HG03045 (cell line): ENCODE results near the gene ZNF484.
"Not testable (repeated sequence)": the region's sequence is repeated elsewhere in the genome, so short reads cannot be mapped to it uniquely, and the experiment has no call there.

Source experiments
- ATAC-seq: cut with Tn5 transposase; IDR thresholded peaks from one replicate; pipeline ENCODE4 v1.9.1; 2021; ENCODE audit warnings: mild to moderate bottlenecking, moderate library complexity; ENCODE audit not compliant: unreplicated experiment

The ZNF484 gene

DNA sequence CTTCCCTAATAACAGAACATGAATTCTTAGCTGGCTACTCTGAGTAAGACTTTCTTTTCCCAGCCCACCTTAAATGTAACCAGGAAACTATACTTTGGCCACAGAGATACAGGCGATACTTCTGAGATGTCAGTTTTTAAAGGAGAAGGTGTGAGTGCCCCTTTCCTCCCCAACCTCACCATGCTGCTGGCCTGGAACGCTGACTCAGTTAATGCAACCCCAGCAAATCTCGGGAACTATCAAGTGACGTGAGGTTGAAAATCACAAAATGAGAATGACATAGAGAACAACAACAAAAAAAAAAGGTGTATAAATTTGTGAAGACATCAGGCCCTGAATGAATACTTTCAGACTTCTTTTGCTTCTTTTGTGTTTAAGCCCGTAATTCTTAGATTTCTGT is 13.7 kb downstream of the ZNF484 start:
- no peak for ATAC-seq

DNA sequence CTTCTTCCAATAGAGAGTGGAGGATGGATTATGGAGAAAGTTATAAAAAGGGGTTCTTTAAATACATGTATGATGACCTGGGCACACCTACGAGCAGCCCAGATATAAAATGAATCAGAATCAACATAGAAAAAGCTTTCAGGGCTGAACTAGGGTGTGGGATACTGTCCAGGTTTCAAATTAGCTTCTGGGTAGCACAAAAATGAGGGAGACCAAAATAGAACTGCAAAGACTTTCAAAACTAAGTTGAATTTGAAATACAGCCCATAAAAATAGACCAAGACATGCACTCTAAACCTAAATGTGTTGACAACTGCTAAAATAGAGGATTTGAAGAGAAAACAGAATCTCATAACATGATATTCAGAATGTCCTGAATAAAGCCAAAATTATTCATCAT is 17.0 kb downstream of the ZNF484 start:
- no peak for ATAC-seq

DNA sequence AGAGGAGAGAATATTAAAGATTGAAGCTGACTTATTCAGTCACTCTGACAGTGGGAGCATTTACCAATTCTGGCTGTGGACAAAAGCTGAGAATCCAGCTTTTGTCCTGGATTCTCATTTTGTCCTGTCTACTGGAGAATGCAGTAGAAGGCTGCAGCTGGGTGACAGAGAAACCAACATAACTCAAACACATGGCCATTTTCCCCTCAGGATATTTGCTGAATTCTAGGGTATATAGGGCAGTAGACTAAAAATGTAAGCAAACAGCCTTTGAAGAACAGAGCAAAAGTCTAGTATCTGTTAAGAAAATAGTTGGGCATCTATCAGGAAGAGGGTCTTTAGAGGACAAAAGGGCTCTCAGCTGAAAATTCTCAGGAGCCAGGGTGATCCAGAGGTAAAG is 20.6 kb downstream of the ZNF484 start:
- ATAC-seq, result no peak

DNA sequence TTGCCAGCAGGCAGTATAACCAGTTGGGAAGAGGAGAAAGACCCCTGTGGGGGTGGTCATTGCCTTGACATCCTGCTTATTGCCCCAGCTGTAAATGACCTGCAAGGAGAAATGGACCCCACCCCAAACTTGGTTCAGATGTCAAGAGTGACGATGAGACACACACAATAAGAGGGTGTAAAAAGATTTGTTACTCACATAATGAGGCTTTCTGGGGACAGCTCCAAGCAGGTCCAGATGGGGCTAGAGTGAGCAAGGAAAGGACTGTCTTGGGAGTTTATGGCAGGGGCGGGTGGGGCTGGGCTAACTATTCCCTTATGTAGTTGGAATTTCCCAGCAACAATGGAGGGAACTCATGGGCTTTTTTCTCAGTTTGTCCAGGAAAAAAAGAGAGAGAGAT is 24.1 kb downstream of the ZNF484 start:
- ATAC-seq, result no peak

DNA sequence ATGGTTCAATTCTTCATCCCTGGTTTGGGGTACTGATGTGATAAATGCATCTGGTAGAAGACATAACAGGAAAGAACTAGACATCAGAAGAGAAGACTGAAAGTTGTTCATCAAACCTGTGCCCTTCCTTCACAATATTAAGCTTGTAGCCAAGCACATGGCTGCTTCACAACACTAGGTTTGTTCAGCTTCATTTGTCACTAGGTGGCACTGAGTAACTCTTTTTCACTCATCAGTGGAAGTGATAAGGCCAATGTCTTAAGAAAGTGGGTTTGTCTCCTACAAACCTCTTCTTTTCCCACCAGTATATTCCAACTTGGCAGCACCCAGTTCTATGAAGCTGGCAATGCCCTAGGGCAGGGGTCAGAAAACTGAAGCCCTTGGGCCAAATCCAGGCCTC is 26.9 kb downstream of the ZNF484 start:
- ATAC-seq, result no peak

DNA sequence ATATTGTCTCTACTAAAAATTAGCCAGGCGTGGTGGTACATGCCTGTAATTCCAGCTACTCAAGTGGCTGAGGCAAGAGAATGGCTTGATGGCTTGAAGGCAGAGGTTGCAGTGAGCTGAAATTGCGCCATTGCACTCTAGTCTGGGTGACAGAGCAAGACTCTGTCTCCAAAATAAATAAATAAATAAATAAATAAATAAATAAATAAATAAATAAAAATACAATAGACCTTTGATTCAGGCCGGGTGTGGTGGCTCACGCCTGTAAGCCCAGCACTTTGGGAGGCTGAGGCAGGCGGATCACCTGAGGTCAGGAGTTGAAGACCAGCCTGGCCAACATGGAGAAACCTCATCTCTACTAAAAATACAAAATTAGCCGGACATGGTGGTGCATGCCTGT is 29.1 kb downstream of the ZNF484 start:
- not testable (repeated sequence) for ATAC-seq

DNA sequence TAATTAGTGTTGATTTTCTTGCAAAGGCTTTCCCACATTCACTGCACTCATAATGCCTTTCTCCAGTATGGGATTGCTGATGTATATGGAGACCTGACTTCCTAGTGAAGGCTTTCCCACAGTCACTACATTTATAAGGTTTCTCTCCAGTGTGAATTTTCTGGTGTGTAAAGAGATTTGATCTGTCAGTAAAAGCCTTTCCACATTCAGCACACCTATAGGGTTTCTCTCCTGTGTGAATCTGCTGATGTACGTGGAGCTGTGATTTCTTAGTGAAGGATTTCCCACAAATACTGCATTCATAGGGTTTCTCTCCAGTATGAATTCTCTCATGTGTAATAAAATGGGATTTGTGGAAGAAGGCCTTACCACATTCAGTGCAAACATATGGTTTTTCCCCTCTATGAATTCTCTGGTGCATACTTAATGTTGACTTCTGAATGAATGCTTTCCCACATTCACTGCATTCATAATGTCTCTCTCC is 31.1 kb downstream of the ZNF484 start:
- ATAC-seq, result no peak

DNA sequence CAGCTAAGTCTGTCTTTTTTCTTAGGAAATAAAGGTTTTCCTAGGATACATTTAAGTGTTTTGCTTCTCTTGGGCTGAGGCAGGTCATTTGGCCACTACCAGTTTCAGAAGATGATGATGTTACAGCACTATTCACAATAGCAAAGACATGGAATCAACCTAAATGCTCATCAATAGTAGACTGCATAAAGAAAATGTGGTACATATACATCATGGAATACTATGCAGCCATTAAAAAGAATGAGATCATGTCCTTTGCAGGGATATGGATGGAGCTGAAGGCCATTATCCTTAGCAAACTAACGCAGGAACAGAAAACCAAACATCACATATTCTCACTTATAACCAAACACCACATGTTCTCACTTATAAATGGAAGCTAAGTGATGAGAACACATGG is 39.4 kb downstream of the ZNF484 start:
- not testable (repeated sequence) for ATAC-seq

DNA sequence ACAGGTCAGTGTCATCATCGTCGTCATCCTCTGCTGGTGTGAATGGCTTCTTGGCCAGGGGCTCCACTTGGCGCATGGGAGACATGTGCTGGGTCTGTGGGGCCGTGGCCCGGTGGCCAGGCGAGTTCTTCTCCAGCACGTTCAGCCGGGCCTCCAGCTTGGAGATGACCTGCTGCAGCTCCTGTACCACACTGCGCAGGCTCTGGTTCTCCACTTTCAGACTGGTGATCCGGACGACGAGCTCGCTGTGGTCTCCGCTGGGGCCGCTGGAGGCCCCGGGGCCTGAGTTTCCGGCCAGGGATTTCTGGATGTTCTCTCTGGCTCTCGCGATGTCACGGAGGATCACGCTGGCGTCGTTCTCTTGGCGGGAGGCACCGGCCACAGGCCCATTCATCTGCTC is 40.6 kb downstream of the ZNF484 start:
- no peak for ATAC-seq

DNA sequence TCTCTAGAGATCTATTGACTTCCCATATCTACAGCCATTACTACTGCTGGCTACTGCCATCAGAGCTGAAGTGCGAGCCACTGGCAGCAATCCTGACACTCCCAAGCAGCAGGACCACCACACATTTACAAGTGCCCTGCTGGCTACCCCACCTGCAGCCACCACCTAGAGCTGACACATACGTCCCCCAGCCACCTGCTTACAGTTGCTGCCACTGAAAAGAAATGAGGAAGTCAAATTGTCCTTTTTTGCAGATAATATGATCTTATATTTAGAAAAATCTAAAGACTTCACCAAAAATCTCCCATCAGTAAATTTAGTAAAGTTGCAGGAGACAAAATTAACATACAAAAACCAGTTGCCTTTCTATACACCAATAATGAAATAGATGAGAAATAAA is 48.4 kb downstream of the ZNF484 start:
- ATAC-seq, result no peak

DNA sequence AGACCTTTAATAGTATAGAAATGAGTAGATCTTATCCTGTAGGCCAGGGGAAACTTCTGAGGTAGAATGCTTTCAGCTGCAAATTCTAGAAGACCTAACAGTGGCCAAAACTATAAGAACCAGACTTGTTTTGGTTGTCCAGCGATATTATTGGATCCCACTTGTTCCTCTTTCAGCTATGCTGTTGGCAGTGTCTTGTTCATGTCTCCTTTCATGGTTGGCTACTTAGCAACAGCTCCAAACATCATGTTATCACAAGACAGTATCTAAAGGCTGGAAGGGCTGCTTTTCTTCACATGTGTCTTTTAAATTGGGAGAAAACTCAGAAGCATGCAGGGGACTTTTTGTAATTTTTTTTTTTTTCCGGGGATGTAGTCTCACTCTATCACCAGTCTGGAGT is 52.8 kb downstream of the ZNF484 start:
- not testable (repeated sequence) for ATAC-seq

DNA sequence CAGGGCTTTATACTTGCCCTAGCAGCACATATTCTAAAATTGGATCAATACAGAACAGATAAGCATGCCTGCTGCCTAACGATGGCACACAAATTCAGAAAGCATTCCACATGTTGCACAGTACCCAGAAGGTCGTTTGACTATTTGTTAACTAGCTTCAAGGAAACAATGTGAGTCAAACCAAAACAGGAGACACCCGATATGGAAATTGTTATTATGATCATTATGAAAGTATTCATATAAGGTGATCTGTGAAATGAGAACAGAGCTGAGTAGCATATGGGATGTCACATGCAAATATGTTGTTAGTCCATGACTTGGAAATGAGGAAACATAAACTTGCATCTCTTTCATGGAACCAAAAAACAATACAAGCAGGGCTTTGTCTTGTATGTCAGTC is 56.9 kb downstream of the ZNF484 start:
- no peak for ATAC-seq

DNA sequence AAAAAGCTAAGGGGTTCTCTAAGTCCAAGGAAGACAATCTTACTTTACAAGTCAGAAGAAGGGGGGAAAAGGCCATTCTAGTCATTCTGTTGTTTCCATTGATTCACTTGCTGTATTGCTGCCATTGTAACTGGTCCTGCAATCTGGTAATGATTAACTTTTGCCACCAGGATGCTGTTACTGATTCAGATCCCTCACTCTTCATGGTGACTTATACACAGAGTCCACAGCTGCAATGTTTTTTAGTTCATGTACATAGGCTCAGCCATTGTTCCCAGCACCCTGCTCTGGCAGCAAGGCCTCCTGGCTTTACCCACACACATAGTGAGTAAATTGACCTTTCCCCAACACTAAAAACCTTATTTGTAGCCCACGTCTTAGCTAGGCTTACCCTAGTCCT is 57.9 kb downstream of the ZNF484 start:
- not testable (repeated sequence) for ATAC-seq

DNA sequence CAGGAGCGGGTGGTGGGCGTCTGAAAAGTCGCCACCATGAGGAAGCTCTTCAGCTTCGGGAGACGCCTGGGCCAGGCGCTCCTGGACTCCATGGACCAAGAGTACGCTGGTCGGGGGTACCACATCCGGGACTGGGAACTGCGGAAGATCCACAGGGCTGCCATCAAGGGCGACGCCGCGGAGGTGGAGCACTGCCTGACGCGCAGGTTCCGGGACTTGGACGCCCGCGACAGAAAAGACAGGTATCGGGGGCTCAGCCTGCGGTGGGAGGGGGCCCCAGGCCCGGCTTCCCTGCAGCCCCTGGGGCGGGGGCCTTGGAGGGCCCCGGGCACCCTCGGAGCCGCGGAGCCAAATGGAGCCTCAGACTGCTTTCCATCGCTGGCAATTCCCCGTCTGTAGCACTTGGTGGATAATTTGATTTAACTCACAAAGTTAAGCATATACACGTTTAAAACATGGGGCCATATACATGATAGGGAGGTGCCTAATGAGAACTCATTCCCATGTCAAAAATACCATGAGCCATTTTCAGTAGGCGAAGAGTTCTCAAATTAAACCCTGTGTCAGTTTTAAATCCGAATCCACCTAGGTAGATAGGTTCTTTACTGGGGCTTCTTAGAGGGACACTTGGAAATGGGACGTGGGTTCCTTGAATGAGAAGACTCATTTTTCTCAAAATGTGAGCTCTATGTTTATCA is 68.1 kb downstream of the ZNF484 start:
- not testable (repeated sequence) for ATAC-seq

DNA sequence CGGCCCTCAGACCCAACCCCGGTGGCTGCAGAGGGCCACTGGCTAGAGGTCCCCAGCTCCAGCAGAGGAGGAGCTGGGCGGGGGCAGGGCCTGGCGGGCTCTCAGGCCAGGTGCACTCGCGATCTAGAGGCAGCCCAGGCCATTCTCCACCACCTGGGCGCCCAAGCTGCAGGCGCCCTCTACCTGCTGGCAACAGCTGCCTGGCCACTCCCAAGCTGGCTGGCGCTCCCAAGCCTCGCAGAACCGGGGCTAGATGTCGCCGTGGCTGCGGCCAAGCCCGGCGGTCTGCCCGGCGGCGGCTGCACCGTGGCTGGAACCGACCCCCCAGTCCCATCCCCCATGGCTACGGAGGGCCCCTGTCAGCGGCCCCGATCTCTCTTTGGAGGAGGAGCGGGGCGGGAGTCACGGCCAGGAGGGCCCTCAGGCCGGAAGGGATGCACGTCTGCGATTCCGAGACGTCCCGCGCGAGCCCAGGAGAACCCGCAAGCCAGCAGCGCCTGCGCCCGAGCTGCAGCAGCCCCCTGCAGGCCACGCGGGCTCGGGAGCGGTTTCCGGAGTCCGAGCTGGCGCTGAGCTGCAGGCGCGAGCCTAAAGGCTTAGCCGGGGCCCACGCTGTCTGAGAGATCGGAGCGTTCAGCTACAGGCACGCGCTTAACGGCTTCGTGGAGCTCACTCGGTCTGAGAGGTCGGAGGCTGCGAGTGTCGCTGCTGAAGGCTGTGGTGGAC is 68.9 kb downstream of the ZNF484 start:
- ATAC-seq, result no peak

DNA sequence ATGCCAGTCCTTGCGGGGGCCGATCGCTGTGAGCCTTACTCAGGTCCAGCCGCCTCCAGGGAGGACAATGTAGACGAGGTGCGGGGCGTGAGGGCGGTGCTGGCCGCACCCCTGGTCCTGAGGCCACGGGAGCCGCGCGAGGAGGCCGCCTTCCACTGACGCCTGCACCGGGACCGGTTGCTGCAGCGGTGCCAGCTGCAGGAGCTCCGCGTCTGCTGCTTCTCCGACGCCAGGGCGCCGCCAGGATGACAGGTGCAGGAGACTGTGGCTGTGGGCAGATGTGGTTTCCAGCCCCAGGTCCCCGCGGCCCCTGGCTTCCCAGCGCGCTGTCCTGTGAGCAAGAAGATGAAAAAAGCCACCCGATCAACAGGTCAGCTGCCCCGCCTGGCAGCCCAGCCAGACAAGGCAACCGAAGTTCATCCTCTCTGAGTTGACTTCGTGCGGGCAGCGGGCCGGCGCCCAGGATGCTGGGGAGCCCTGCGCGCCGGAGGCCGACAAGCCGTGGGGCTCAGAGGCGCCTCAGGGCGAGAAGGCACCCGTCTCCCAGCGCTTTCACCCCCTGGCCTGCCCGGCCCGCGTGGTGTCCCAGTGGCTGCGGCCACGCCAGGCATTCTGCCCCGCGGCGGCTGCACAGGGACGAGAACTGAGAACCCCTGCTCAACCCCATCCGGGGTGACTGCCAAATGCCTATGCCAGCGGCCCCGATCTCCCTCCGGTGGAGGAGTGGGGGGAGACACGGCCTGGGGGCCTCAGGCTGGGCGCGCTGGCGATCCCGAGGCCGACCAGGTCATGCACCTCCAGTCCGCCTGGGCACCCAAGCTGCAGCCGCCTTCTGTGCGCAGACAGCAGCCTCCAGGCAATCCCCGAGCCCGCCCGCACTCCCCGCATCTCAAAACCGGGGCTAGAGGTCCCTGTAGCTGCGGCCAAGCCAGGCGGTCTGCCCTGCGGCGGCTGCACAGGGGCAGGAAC is 69.8 kb downstream of the ZNF484 start:
- ATAC-seq, result no peak

DNA sequence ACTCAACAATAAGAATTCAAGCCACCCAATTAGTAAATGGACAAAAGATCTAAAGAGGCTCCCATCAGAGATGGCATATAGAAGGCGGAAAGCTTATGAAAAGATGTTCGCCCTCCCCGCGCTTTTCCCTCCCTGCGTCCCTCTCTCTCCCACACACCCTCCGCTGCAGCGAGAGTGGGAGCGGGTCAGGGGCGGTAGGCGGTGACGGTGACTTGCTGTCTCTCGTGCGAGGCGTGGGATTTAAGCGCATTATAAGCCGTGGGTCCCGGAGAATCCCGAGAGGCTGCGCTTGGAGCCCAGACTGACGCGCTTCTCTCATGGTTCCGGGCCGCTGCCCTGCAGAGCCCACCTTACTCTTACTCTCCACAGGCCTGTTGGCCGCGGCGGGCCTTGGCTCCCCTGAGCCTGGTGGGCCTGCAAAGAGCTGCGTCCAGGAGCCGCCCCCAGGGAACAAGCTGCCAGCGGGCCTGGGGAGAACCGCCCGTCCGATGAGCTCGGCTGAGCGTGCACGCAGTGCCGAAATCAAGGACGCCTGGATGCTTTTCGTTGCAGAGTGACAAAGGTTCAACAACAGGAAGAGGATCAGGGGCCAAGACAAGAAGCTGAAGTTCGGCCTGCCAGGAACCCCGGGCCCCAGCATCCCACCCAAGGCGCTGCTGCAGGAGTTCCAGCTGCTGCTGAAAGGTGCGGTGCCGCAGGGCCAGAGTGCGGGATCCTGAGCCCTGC is 70.6 kb downstream of the ZNF484 start:
- ATAC-seq, result no peak

DNA sequence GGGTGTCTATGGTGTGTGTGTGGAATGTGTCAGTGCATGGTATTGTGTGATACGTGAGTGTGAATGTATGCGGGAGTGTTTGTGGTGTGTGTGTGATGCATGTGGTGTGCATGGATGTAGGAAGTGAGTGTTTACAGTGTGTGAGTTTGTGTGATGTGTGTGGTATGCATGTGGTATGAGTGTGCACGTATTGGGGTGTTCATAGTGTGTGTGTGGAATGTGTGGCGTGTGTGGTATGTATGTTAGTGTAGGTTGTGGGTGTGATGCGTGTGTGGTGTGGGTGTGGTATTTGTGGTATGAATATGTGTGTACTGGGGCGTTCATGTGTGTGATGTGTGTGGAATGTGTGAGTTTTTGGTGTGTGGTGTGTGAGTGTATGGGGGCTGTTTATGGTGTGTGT is 73.1 kb downstream of the ZNF484 start:
- no peak for ATAC-seq

DNA sequence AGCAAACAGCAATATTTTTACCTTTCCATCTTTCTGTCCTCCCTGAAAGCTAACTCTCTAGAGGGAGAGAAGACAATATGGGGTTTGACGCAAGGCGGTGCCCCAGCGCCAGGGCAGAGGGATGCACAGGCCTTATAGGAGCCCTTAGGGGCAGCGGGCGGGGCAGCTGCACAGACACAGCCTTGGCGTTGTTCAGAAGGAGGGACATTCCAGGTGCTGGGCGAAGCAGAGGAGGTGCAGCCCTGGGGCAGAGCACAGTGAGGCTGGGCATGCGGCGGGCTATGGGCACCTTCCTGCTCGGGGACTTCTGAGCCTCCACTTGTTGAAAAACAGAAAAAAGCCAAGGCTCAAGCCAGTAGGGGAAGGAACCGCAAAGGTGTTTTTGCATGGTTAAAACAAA is 79.5 kb downstream of the ZNF484 start:
- ATAC-seq, result no peak

DNA sequence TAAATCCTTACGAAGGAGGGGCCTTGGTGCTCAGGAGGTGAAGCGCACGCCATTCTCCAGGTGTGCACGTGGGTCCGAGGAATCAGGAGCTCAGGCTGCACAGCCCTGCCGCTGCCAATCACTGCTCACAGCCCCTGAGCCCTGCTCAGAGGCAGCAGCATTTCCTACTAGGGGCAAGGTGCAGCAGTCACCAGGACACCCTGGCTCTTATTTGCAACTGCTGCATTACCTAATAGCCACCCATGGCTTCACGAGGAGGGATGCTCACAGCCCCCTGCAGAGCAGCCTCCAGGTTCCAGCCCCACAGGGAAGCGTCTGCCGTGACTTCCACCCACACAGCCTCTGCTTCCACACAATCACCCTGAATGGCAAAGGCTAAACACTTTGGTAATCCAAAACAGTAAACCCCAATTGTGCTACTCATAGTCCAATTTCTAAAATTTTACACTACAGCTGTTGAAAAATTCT is 81.5 kb downstream of the ZNF484 start:
- not testable (repeated sequence) for ATAC-seq
